ENCODE measurements around the gene RTN4R. TPM values are rescaled to one million over a fixed set of nuclear protein-coding genes. Genes with fewer than 3 reads are reported as not detected.
A peak's percentile ranks its signal among the peaks of the same experiment; 100 is the strongest.
"Not testable (repeated sequence)": the region's sequence is repeated elsewhere in the genome, so short reads cannot be mapped to it uniquely, and the experiment has no call there.

Gene RTN4R
- total RNA-seq, 4 donors from 2014 or later = 0.64 to 22.8 (median 3.0) TPM; not detected in 1

GRCh38 chr22:20286784-20287423 is 18.8 kb upstream of the RTN4R start:
- DNase-seq; H3K4me3 ChIP-seq; in situ Hi-C loops (cut with MboI; ENCODE audit: low pct_ligation_motif_present in 1 of 4, low pct_unique_long_range_greater_than_20kb in 1 of 4, low sequenced_read_pairs in 3 of 4); H3K36me3 ChIP-seq; intact Hi-C loops (cut with DNase I; ENCODE audit: low total_unique reads); H3K9me3 ChIP-seq; H3K27ac ChIP-seq; H3K4me1 ChIP-seq; H3K27me3 ChIP-seq: not testable (repeated sequence)
- 48 to 52% methylated on average over 3 to 9 of the region's 20 CpGs for WGBS, 2 donors (ENCODE audit: low coverage in 1 of 2)

- intact Hi-C loops (cut with DNase I; ENCODE audit: low total_unique reads); H3K27ac ChIP-seq; H3K9me3 ChIP-seq; DNase-seq; in situ Hi-C loops (cut with MboI; ENCODE audit: low pct_ligation_motif_present in 1 of 4, low pct_unique_long_range_greater_than_20kb in 1 of 4, low sequenced_read_pairs in 3 of 4); H3K27me3 ChIP-seq; H3K4me3 ChIP-seq; H3K4me1 ChIP-seq; H3K36me3 ChIP-seq: not testable (repeated sequence)
- WGBS, 2 donors (ENCODE audit: low coverage in 1 of 2) = 17 to 30% methylated on average over 2 to 5 of the region's 8 CpGs
These were observed 18.2 kb upstream of the RTN4R start for GRCh38 chr22:20286312-20286660.

- in situ Hi-C loops (cut with MboI; ENCODE audit: low pct_ligation_motif_present in 1 of 4, low pct_unique_long_range_greater_than_20kb in 1 of 4, low sequenced_read_pairs in 3 of 4); H3K4me3 ChIP-seq; H3K9me3 ChIP-seq; H3K27me3 ChIP-seq; H3K36me3 ChIP-seq; H3K27ac ChIP-seq; H3K4me1 ChIP-seq: not testable (repeated sequence)
- intact Hi-C loops (cut with DNase I; ENCODE audit: low total_unique reads) = loop anchor here (2.0 kb wide), 1 partner anchor 125 kb away; no protein-coding TSS in a partner anchor
- TF ChIP-seq CTCF (IDR thresholded peaks at IDR 0.05) = peak; percentile 61 to 87 (median 83)
- DNase-seq = peak; percentile 76
- WGBS, 2 donors (ENCODE audit: low coverage in 1 of 2) = 35% methylated on average over 10 of the region's 12 CpGs; no CpG with 5 or more reads in 1 of the 2 donors
These were observed 17.6 kb upstream of the RTN4R start for GRCh38 chr22:20285473-20286311.

- no peaks in the 10 kb centered on the region for H3K36me3 ChIP-seq
- H3K9me3 ChIP-seq = no peaks in the 10 kb centered on the region
- WGBS, 2 donors (ENCODE audit: low coverage in 1 of 2) = 77 to 100% methylated on average over 1 to 13 of the region's 13 CpGs
- no peak for DNase-seq
- intact Hi-C loops (cut with DNase I; ENCODE audit: low total_unique reads) (loop anchor here (2.0 kb wide), 1 partner anchor 124 kb away; no protein-coding TSS in a partner anchor), in situ Hi-C loops (cut with MboI; ENCODE audit: low pct_ligation_motif_present in 1 of 4, low pct_unique_long_range_greater_than_20kb in 1 of 4, low sequenced_read_pairs in 3 of 4) (loop anchor here in 1 of 4 donors (5.0 kb wide), 1 partner anchor 127 kb away; no protein-coding TSS in a partner anchor)
- H3K4me3 ChIP-seq = no peak overlapping the region
- TF ChIP-seq POLR2AphosphoS5 (IDR thresholded peaks at IDR 0.05) (no peak), EP300 (IDR thresholded peaks at IDR 0.05; ENCODE audit: low read depth) (no peak), CTCF (IDR thresholded peaks at IDR 0.05) (no peak), POLR2A (IDR thresholded peaks at IDR 0.05) (no peak)
- no peaks in the 10 kb centered on the region for H3K4me1 ChIP-seq
- H3K27ac ChIP-seq = no peak overlapping the region
- H3K27me3 ChIP-seq = no peaks in the 10 kb centered on the region
These were observed 16.5 kb upstream of the RTN4R start for GRCh38 chr22:20284471-20285086.

- 83% methylated on average over 4 of the region's 5 CpGs; no CpG with 5 or more reads in 1 of the 2 donors for WGBS, 2 donors (ENCODE audit: low coverage in 1 of 2)
- intact Hi-C loops (cut with DNase I; ENCODE audit: low total_unique reads) = loop anchor here (2.0 kb wide), 1 partner anchor 123 kb away; no protein-coding TSS in a partner anchor
- in situ Hi-C loops (cut with MboI; ENCODE audit: low pct_ligation_motif_present in 1 of 4, low pct_unique_long_range_greater_than_20kb in 1 of 4, low sequenced_read_pairs in 3 of 4) = loop anchor here in 1 of 4 donors (5.0 kb wide), 1 partner anchor 126 kb away; no protein-coding TSS in a partner anchor
- DNase-seq = no peak
- Histone ChIP-seq H3K4me3 (no peak overlapping the region), H3K36me3 (no peaks in the 10 kb centered on the region), H3K9me3 (no peaks in the 10 kb centered on the region), H3K27ac (no peak overlapping the region), H3K27me3 (no peaks in the 10 kb centered on the region), H3K4me1 (no peaks in the 10 kb centered on the region)
- no peak for TF ChIP-seq POLR2AphosphoS5 (IDR thresholded peaks at IDR 0.05)
- TF ChIP-seq EP300 (IDR thresholded peaks at IDR 0.05; ENCODE audit: low read depth) = no peak
- TF ChIP-seq CTCF (IDR thresholded peaks at IDR 0.05) = no peak
- no peak for TF ChIP-seq POLR2A (IDR thresholded peaks at IDR 0.05)
These were observed 15.6 kb upstream of the RTN4R start for GRCh38 chr22:20283674-20284066.
